A673 (cell line): ENCODE results near the gene A3GALT2.

ENCODE experiments used
- CTCF ChIP-seq: fragments of 300-800, 200-600 bp; sonication (generic); conservative IDR thresholded peaks from 2 replicates; pipeline ENCODE4 v1.5.1; 2017; ENCODE audit warnings: low read depth, mild to moderate bottlenecking, antibody characterized with exemption, low read length, moderate library complexity, mixed read lengths
- EZH2 ChIP-seq: fragments of 200-600 bp; sonication (generic); IDR thresholded peaks from 2 replicates; pipeline ENCODE4 v1.6.1; 2017; ENCODE audit warnings: borderline replicate concordance, low read depth, mild to moderate bottlenecking, mixed read lengths, antibody characterized with exemption, low read length; ENCODE audit not compliant: poor library complexity, severe bottlenecking

GRCh38 chr1:33298623-33299277, 22.1 kb downstream of the A3GALT2 start:
- TF ChIP-seq CTCF (peak; percentile 88), EZH2 (no peak)
